Measurements from ENCODE around the gene BOLA3.

GRCh38 chr2:74093426-74093825 lies 54.3 kb downstream of the BOLA3 start:
- TF ChIP-seq CTCF (IDR thresholded peaks at IDR 0.05) (no peak), POLR2A (IDR thresholded peaks at IDR 0.05; ENCODE audit: low read depth) (no peak), EP300 (IDR thresholded peaks at IDR 0.05) (no peak)

Data from esophagus muscularis mucosa (tissue), 4 donors.